Skeletal muscle tissue (tissue), 4 donors: ENCODE results near the gene AZU1. TPM values are rescaled to one million over a fixed set of nuclear protein-coding genes. Genes with fewer than 3 reads are reported as not detected.
"Not testable (repeated sequence)": the region's sequence is repeated elsewhere in the genome, so short reads cannot be mapped to it uniquely, and the experiment has no call there.

Source experiments
- H3K27ac ChIP-seq: one replicate; pipeline ENCODE4 v1.7.0; 2013; ENCODE audit warnings: mild to moderate bottlenecking, low read depth, low read length, inconsistent platforms
- H3K27me3 ChIP-seq, 3 donors: one replicate each; pipeline ENCODE4 v1.7.0; 2013; ENCODE audit warnings: low read length in 3 of 3; ENCODE audit not compliant: control insufficient read depth in 3 of 3, insufficient read depth in 3 of 3
- H3K36me3 ChIP-seq, 3 donors: one replicate each; pipeline ENCODE4 v1.7.0; 2013; ENCODE audit warnings: low read length in 3 of 3; ENCODE audit not compliant: control insufficient read depth in 3 of 3, insufficient read depth in 3 of 3
- H3K4me1 ChIP-seq, 3 donors: one replicate each; pipeline ENCODE4 v1.7.0; 2013; ENCODE audit warnings: low read length in 3 of 3, mild to moderate bottlenecking in 3 of 3; ENCODE audit not compliant: control insufficient read depth in 3 of 3, insufficient read depth in 3 of 3
- H3K4me3 ChIP-seq, 3 donors: one replicate each; pipeline ENCODE4 v1.7.0; 2013; ENCODE audit warnings: low read length in 3 of 3
- H3K9ac ChIP-seq, 3 donors: one replicate each; pipeline ENCODE4 v1.7.0; 2013; ENCODE audit warnings: low read length in 3 of 3, mild to moderate bottlenecking in 3 of 3, moderate library complexity in 2 of 3, low read depth in 1 of 3
- H3K9me3 ChIP-seq, 3 donors: one replicate each; pipeline ENCODE4 v1.7.0; 2013; ENCODE audit warnings: low read length in 3 of 3; ENCODE audit not compliant: control insufficient read depth in 3 of 3
- total RNA-seq: library from RNA; depleted of rRNA; stranded (reverse); fragments of >200 nt; gene quantifications from one replicate; pipeline ENCODE4 v1.2.3, GENCODE V29; 2014
- donor health status: Osteomylitis.

Gene AZU1
- total RNA-seq, 1 donor from 2014 or later = 2.6 TPM

- Histone ChIP-seq H3K9ac (peak overlapping the region in 1 of 3 donors; percentile 25), H3K27me3 (no peaks in the 10 kb centered on the region), H3K4me3 (no peak overlapping the region), H3K9me3 (no peaks in the 10 kb centered on the region), H3K27ac (no peak overlapping the region), H3K4me1 (peaks cover 3 to 9% (median 4%) of the 10 kb centered on the region in 3 donors), H3K36me3 (peaks cover 32 to 46% (median 34%) of the 10 kb centered on the region in 3 donors)
These were observed 44.0 kb downstream of the AZU1 start for GRCh38 chr19:871446-872265.

GRCh38 chr19:872266-872951 is 44.8 kb downstream of the AZU1 start:
- peak overlapping the region in 1 of 3 donors; percentile 16 for H3K9ac ChIP-seq
- H3K4me3 ChIP-seq = no peak overlapping the region
- H3K27ac ChIP-seq = no peak overlapping the region
- H3K36me3 ChIP-seq = peaks cover 33 to 43% (median 34%) of the 10 kb centered on the region in 3 donors
- H3K4me1 ChIP-seq = peaks cover 3 to 9% (median 4%) of the 10 kb centered on the region in 3 donors
- H3K9me3 ChIP-seq = no peaks in the 10 kb centered on the region
- no peaks in the 10 kb centered on the region for H3K27me3 ChIP-seq

- Histone ChIP-seq H3K9me3 (no peaks in the 10 kb centered on the region), H3K36me3 (peaks cover 26 to 37% (median 28%) of the 10 kb centered on the region in 3 donors), H3K27ac (no peak overlapping the region), H3K27me3 (no peaks in the 10 kb centered on the region), H3K9ac (no peak overlapping the region), H3K4me1 (peaks cover 3 to 9% (median 4%) of the 10 kb centered on the region in 3 donors), H3K4me3 (no peak overlapping the region)
These were observed 45.4 kb downstream of the AZU1 start for GRCh38 chr19:873084-873483.

GRCh38 chr19:873561-874041 is 46.0 kb downstream of the AZU1 start:
- no peak overlapping the region for H3K27ac ChIP-seq
- peaks cover 3 to 9% (median 4%) of the 10 kb centered on the region in 3 donors for H3K4me1 ChIP-seq
- H3K4me3 ChIP-seq = no peak overlapping the region
- H3K36me3 ChIP-seq = peaks cover 22 to 32% (median 22%) of the 10 kb centered on the region in 3 donors
- H3K27me3 ChIP-seq = no peaks in the 10 kb centered on the region
- H3K9ac ChIP-seq = no peak overlapping the region
- H3K9me3 ChIP-seq = no peaks in the 10 kb centered on the region

GRCh38 chr19:875265-875879 is 47.7 kb downstream of the AZU1 start:
- H3K27me3 ChIP-seq = no peaks in the 10 kb centered on the region
- H3K9me3 ChIP-seq = no peaks in the 10 kb centered on the region
- H3K36me3 ChIP-seq = peaks cover 21 to 24% (median 22%) of the 10 kb centered on the region in 3 donors
- H3K4me1 ChIP-seq = peaks cover 0 to 4% (median 0%) of the 10 kb centered on the region in 3 donors
- H3K9ac ChIP-seq = no peak overlapping the region
- no peak overlapping the region for H3K4me3 ChIP-seq
- H3K27ac ChIP-seq = no peak overlapping the region

- Histone ChIP-seq H3K27me3 (no peaks in the 10 kb centered on the region), H3K4me3 (no peak overlapping the region), H3K4me1 (peaks cover 0 to 4% (median 0%) of the 10 kb centered on the region in 3 donors), H3K9me3 (no peaks in the 10 kb centered on the region), H3K36me3 (peaks cover 22 to 24% (median 24%) of the 10 kb centered on the region in 3 donors), H3K9ac (no peak overlapping the region), H3K27ac (no peak overlapping the region)
These were observed 48.5 kb downstream of the AZU1 start for GRCh38 chr19:876089-876488.

GRCh38 chr19:876780-877314 is 49.2 kb downstream of the AZU1 start:
- Histone ChIP-seq H3K27me3 (no peaks in the 10 kb centered on the region), H3K4me1 (peaks cover 0 to 4% (median 0%) of the 10 kb centered on the region in 3 donors), H3K9ac (no peak overlapping the region), H3K27ac (no peak overlapping the region), H3K9me3 (no peaks in the 10 kb centered on the region), H3K36me3 (peaks cover 27 to 31% (median 28%) of the 10 kb centered on the region in 3 donors), H3K4me3 (no peak overlapping the region)

GRCh38 chr19:877992-878660 is 50.5 kb downstream of the AZU1 start:
- H3K27me3 ChIP-seq, H3K9ac ChIP-seq, H3K4me1 ChIP-seq, H3K4me3 ChIP-seq, H3K9me3 ChIP-seq, H3K27ac ChIP-seq: not testable (repeated sequence)
- peaks cover 35 to 43% (median 39%) of the 10 kb centered on the region in 3 donors for H3K36me3 ChIP-seq

GRCh38 chr19:878751-879561 is 51.3 kb downstream of the AZU1 start:
- H3K27me3 ChIP-seq, H3K9me3 ChIP-seq, H3K27ac ChIP-seq, H3K4me3 ChIP-seq, H3K9ac ChIP-seq, H3K4me1 ChIP-seq: not testable (repeated sequence)
- peaks cover 36 to 48% (median 48%) of the 10 kb centered on the region in 3 donors for H3K36me3 ChIP-seq
